PC-9 (cell line): ENCODE data around the gene ACOT6. TPM values are rescaled to one million over a fixed set of nuclear protein-coding genes. Genes with fewer than 3 reads are reported as not detected.

Source experiments
- BruUV-seq: library from RNA; stranded (reverse); fragments of 400-500 nt; replicated peaks from 2 replicates; lab custom pipeline; 2021; lab: Mats Ljungman, UMichigan
- CTCF ChIA-PET: fragments of 300-600 bp; sonication (Branson Sonifier 250); formaldehyde crosslinking; loops from one replicate; lab custom pipeline; 2022; ENCODE audit warnings: antibody characterized with exemption; lab: Charles Lee
- POLR2A ChIA-PET: fragments of 300-600 bp; sonication (Branson Sonifier 250); formaldehyde crosslinking; loops from one replicate; lab custom pipeline; 2022; ENCODE audit warnings: antibody characterized with exemption; ENCODE audit not compliant: unreplicated experiment; lab: Charles Lee
- DNase-seq, 2 experiments: peaks; one replicate each; pipeline versions ENCODE4 v3.0.0 to v3.0.0-alpha.2; 2015 to 2022; ENCODE audit warnings: mixed read lengths in 1 of 2
- H2AFZ ChIP-seq: fragments of 200-600 bp; sonication (generic); 2 replicates; pipeline ENCODE4 v1.8.1; 2017; ENCODE audit warnings: antibody characterized with exemption
- H3F3A ChIP-seq: fragments of 200-600 bp; sonication (generic); 2 replicates; pipeline ENCODE4 v1.8.1; 2017; ENCODE audit warnings: antibody characterized with exemption, mild to moderate bottlenecking, low read depth; ENCODE audit not compliant: insufficient read depth
- H3K27ac ChIP-seq: fragments of 200-600 bp; sonication (generic); 2 replicates; pipeline ENCODE4 v1.6.1; 2016; ENCODE audit warnings: mixed run types
- H3K27me3 ChIP-seq: fragments of 200-600 bp; sonication (generic); 2 replicates; pipeline ENCODE4 v1.6.1; 2016; ENCODE audit warnings: low read depth, mixed run types; ENCODE audit not compliant: insufficient read depth
- H3K36me3 ChIP-seq: fragments of 200-600 bp; sonication (generic); 2 replicates; pipeline ENCODE4 v1.6.1; 2016; ENCODE audit warnings: low read depth, mixed run types
- H3K4me1 ChIP-seq: fragments of 200-600 bp; sonication (generic); replicated peaks from 2 replicates; pipeline ENCODE4 v1.6.1; 2016; ENCODE audit warnings: mixed run types; ENCODE audit not compliant: insufficient read depth
- H3K4me2 ChIP-seq: fragments of 200-600 bp; sonication (generic); 2 replicates; pipeline ENCODE4 v1.6.1; 2017; ENCODE audit warnings: mixed run types
- H3K4me3 ChIP-seq: fragments of 200-600 bp; sonication (generic); 2 replicates; pipeline ENCODE4 v1.6.1; 2016; ENCODE audit warnings: mixed run types
- H3K79me2 ChIP-seq: fragments of 200-600 bp; sonication (generic); 2 replicates; pipeline ENCODE4 v1.6.1; 2017; ENCODE audit warnings: low read depth, mixed run types
- H3K9me2 ChIP-seq: fragments of 200-600 bp; sonication (generic); 2 replicates; pipeline ENCODE4 v1.8.1; 2017; ENCODE audit warnings: mild to moderate bottlenecking; ENCODE audit not compliant: insufficient read depth
- H3K9me3 ChIP-seq: fragments of 200-600 bp; sonication (generic); 2 replicates; pipeline ENCODE4 v1.8.1; 2016; ENCODE audit warnings: low read depth; ENCODE audit not compliant: insufficient read depth
- H4K20me1 ChIP-seq: fragments of 200-600 bp; sonication (generic); 2 replicates; pipeline ENCODE4 v1.8.1; 2017; ENCODE audit not compliant: insufficient read depth
- CTCF ChIP-seq: fragments of 200-600 bp; sonication (generic); conservative IDR thresholded peaks from 2 replicates; pipeline ENCODE4 v1.6.1; 2017; ENCODE audit warnings: mixed run types, antibody characterized with exemption, mild to moderate bottlenecking, moderate library complexity
- EZH2 ChIP-seq: fragments of 200-600 bp; sonication (generic); IDR thresholded peaks from 2 replicates; pipeline ENCODE4 v1.8.0; 2017; ENCODE audit warnings: antibody characterized with exemption, low read depth
- intact Hi-C: fragments of 100-400 bp; cut with micrococcal nuclease; formaldehyde crosslinking; loops from one replicate; pipeline ENCODE4 v1.10.0; 2022; ENCODE audit not compliant: unreplicated experiment
- total RNA-seq: library from RNA; stranded (reverse); gene quantifications from 2 replicates; pipeline ENCODE4 v1.2.3, GENCODE V29; 2021

ACOT6 gene
- total RNA-seq, 1 experiment from 2014 or later, result not detected

GRCh38 chr14:73594491-73594890 is 17.8 kb upstream of the ACOT6 start:
- CTCF ChIA-PET, result no interaction called here
- no TSS peak for BruUV-seq
- H3K9me2 ChIP-seq, result no peaks in the 10 kb centered on the region
- H3K36me3 ChIP-seq, result no peaks in the 10 kb centered on the region
- H4K20me1 ChIP-seq, result no peaks in the 10 kb centered on the region
- intact Hi-C loops, result no loop called here
- no peaks in the 10 kb centered on the region for H3F3A ChIP-seq
- peaks cover 2% of the 10 kb centered on the region; the same call in 1 of the 2 replicates for H3K4me1 ChIP-seq
- no peaks in the 10 kb centered on the region for H3K27me3 ChIP-seq
- no peaks in the 10 kb centered on the region for H3K9me3 ChIP-seq
- no peak for TF ChIP-seq CTCF
- no peak for TF ChIP-seq EZH2
- H3K4me2 ChIP-seq, result no peak overlapping the region
- no peak overlapping the region for H3K4me3 ChIP-seq
- POLR2A ChIA-PET, result interaction anchor here (0.7 kb wide), 1 partner anchor 610 kb away, joined by 6 read pairs; no protein-coding TSS in a partner anchor
- H3K27ac ChIP-seq, result no peak overlapping the region
- DNase-seq, result no peak
- H3K79me2 ChIP-seq, result no peaks in the 10 kb centered on the region
- no peak overlapping the region for H2AFZ ChIP-seq

GRCh38 chr14:73599499-73599898 is 12.8 kb upstream of the ACOT6 start:
- TF ChIP-seq EZH2 (no peak), CTCF (no peak)
- Histone ChIP-seq H3K27ac (no peak overlapping the region), H3K4me2 (no peak overlapping the region), H2AFZ (no peak overlapping the region), H3K9me2 (no peaks in the 10 kb centered on the region), H4K20me1 (no peaks in the 10 kb centered on the region), H3F3A (peaks cover 23% of the 10 kb centered on the region), H3K9me3 (no peaks in the 10 kb centered on the region; the same call in 1 of the 2 replicates), H3K27me3 (no peaks in the 10 kb centered on the region), H3K4me1 (peaks cover 32% of the 10 kb centered on the region), H3K36me3 (no peaks in the 10 kb centered on the region), H3K4me3 (no peak overlapping the region), H3K79me2 (no peaks in the 10 kb centered on the region)
- CTCF ChIA-PET, result no interaction called here
- intact Hi-C loops, result no loop called here
- no TSS peak for BruUV-seq
- no peak for DNase-seq
- POLR2A ChIA-PET, result interaction anchor here (0.6 kb wide), 1 partner anchor 23 kb away, joined by 4 read pairs; no protein-coding TSS in a partner anchor

- no peaks in the 10 kb centered on the region for H3K27me3 ChIP-seq
- peaks cover 32% of the 10 kb centered on the region for H3K4me1 ChIP-seq
- peaks cover 23% of the 10 kb centered on the region for H3F3A ChIP-seq
- no peaks in the 10 kb centered on the region for H3K36me3 ChIP-seq
- no peaks in the 10 kb centered on the region for H3K79me2 ChIP-seq
- peak overlapping the region; percentile 54 for H3K4me2 ChIP-seq
- no peaks in the 10 kb centered on the region; the same call in 1 of the 2 replicates for H3K9me3 ChIP-seq
- peak overlapping the region; percentile 62 for H3K27ac ChIP-seq
- BruUV-seq, result no TSS peak
- intact Hi-C loops, result loop anchor here (1.0 kb wide), 1 partner anchor 27 kb away; no protein-coding TSS in a partner anchor
- no peaks in the 10 kb centered on the region for H4K20me1 ChIP-seq
- ChIA-PET CTCF (interaction anchor here (0.7 kb wide), 1 partner anchor 95 kb away, joined by 4 read pairs; no protein-coding TSS in a partner anchor), POLR2A (no interaction called here)
- H3K9me2 ChIP-seq, result no peaks in the 10 kb centered on the region
- H2AFZ ChIP-seq, result no peak overlapping the region
- no peak for TF ChIP-seq EZH2
- TF ChIP-seq CTCF, result no peak
- peak in 1 of 2 experiments; percentile 50 for DNase-seq
- no peak overlapping the region; the same call in 1 of the 2 replicates for H3K4me3 ChIP-seq
Observed at GRCh38 chr14:73602994-73603393, 9.3 kb upstream of the ACOT6 start.
